Measurements from ENCODE around the gene RBM39.
"Not testable (repeated sequence)": the region's sequence is repeated elsewhere in the genome, so short reads cannot be mapped to it uniquely, and the experiment has no call there.

RBM39 gene

GRCh38 chr20:35750611-35751010 is 8.6 kb upstream of the RBM39 start:
- DNase-seq = no peak

GRCh38 chr20:35744492-35744841 is 2.4 kb upstream of the RBM39 start:
- DNase-seq = not testable (repeated sequence)

- DNase-seq = no peak
These were observed 1.8 kb upstream of the RBM39 start for GRCh38 chr20:35743693-35744491.

- no peak for DNase-seq
These were observed 872 bp upstream of the RBM39 start for GRCh38 chr20:35742741-35743523.

GRCh38 chr20:35739294-35740163 is 2.5 kb downstream of the RBM39 start:
- DNase-seq = no peak

GRCh38 chr20:35738410-35739179 is 3.5 kb downstream of the RBM39 start:
- no peak for DNase-seq

GRCh38 chr20:35737865-35738333 is 4.2 kb downstream of the RBM39 start:
- no peak for DNase-seq

GRCh38 chr20:35735826-35736470 is 6.1 kb downstream of the RBM39 start:
- no peak for DNase-seq

- no peak for DNase-seq
These were observed 7.0 kb downstream of the RBM39 start for GRCh38 chr20:35734777-35735649.

GRCh38 chr20:35734374-35734773 is 7.7 kb downstream of the RBM39 start:
- no peak for DNase-seq

GRCh38 chr20:35732644-35732982 is 9.4 kb downstream of the RBM39 start:
- no peak for DNase-seq

GRCh38 chr20:35731862-35732643 is 10.0 kb downstream of the RBM39 start:
- no peak for DNase-seq

GRCh38 chr20:35731469-35731788 is 10.6 kb downstream of the RBM39 start:
- DNase-seq = no peak

- DNase-seq = no peak
These were observed 11.2 kb downstream of the RBM39 start for GRCh38 chr20:35730583-35731468.

GRCh38 chr20:35729836-35730582 is 12.1 kb downstream of the RBM39 start:
- no peak for DNase-seq

GRCh38 chr20:35729283-35729807 is 12.7 kb downstream of the RBM39 start:
- DNase-seq = no peak

GRCh38 chr20:35726842-35727711 is 15.0 kb downstream of the RBM39 start:
- DNase-seq = no peak

All from CD4-positive, alpha-beta T cell treated with Interleukin-15 for 1 hour (primary cell).